ENCODE data around the gene C1QL4.
A peak's percentile ranks its signal among the peaks of the same experiment; 100 is the strongest.
"Not testable (repeated sequence)": the region's sequence is repeated elsewhere in the genome, so short reads cannot be mapped to it uniquely, and the experiment has no call there.

C1QL4 gene

DNA sequence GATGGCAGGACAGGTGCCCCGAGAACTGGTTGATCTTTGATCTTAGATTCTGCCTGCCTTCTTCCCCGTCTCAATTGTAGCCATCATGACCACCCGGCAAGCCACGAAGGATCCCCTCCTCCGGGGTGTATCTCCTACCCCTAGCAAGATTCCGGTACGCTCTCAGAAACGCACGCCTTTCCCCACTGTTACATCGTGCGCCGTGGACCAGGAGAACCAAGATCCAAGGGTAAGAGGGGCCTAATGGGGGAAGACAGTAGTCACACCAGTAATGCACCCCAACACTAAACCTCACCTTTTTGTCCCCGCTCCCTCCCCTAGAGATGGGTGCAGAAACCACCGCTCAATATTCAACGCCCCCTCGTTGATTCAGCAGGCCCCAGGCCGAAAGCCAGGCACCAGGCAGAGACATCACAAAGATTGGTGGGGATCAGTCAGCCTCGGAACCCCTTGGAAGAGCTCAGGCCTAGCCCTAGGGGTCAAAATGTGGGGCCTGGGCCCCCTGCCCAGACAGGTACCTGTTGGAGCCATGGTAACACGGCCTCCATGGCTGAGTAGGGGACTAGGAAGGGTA, 13.4 kb downstream of the C1QL4 start:
- Histone ChIP-seq H3K4me1 (ENCODE audit: control insufficient read depth, insufficient read depth, low read length) (peaks cover 11% of the 10 kb centered on the region), H3K27ac (ENCODE audit: insufficient read depth, low read depth, low read length, poor library complexity, severe bottlenecking) (no peak overlapping the region), H3K36me3 (ENCODE audit: control insufficient read depth, insufficient read depth, low read length) (peaks cover 23% of the 10 kb centered on the region), H3K9me3 (ENCODE audit: control insufficient read depth, low read length) (no peaks in the 10 kb centered on the region), H3K27me3 (ENCODE audit: control insufficient read depth, insufficient read depth, low read length, poor library complexity, severe bottlenecking) (no peaks in the 10 kb centered on the region), H3K4me3 (ENCODE audit: insufficient read depth, low read depth, low read length) (peak overlapping the region; percentile 74)
- 12 to 13% methylated on average over 19 of the region's 19 CpGs for WGBS, 2 experiments

DNA sequence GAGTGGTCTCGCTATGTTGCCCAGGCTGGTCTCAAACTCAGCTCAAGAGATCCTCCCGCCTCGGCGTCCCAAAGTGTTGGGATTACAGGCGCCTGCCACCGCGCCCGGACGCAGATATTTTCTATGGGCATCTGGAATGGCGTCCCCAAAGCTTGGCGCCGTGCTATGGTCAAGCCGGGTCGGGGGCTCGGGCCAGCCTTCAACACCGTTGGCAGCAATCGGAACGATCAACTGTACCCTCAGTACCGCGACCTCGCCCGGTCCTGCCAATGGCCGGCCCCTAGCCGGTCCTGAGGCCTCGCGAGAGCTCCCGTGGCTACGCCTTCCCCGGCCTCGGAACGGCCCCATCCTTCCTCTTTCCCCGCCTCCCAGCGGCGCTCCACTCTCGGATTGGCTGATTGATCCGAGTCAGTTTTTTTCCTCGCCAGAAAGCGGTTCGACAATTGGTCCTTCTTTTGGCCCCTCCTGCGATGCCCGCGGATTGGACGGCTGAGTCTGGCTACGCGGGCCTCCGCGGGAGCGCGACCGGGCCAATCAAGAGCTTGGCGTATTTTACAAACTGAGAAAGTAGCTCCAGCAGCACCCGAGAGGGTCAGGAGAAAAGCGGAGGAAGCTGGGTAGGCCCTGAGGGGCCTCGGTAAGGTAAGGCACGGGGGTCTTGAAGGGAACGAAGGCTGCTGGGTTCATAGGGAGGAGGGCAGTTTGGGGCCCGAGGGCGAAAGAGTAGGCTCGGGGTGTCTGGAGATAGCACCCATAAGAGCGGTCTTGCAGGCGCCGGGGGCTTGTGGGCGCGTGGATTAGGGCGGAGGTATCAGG, 14.1 kb downstream of the C1QL4 start, which contains the start of gene TROAP:
TROAP (plus strand) TSS at position 548 of the 816 bp plus-strand sequence. CDS start 354 bp downstream, outside the sequence.
- Histone ChIP-seq H3K36me3 (ENCODE audit: control insufficient read depth, insufficient read depth, low read length) (peaks cover 22% of the 10 kb centered on the region), H3K27ac (ENCODE audit: insufficient read depth, low read depth, low read length, poor library complexity, severe bottlenecking) (no peak within 1 kb of the TSS), H3K4me3 (ENCODE audit: insufficient read depth, low read depth, low read length) (peak within 1 kb of the TSS; percentile 74), H3K27me3 (ENCODE audit: control insufficient read depth, insufficient read depth, low read length, poor library complexity, severe bottlenecking) (no peaks in the 10 kb centered on the region), H3K4me1 (ENCODE audit: control insufficient read depth, insufficient read depth, low read length) (peaks cover 11% of the 10 kb centered on the region), H3K9me3 (ENCODE audit: control insufficient read depth, low read length) (no peaks in the 10 kb centered on the region)
- 1% methylated on average over 65 of the region's 65 CpGs for WGBS, 2 experiments

DNA sequence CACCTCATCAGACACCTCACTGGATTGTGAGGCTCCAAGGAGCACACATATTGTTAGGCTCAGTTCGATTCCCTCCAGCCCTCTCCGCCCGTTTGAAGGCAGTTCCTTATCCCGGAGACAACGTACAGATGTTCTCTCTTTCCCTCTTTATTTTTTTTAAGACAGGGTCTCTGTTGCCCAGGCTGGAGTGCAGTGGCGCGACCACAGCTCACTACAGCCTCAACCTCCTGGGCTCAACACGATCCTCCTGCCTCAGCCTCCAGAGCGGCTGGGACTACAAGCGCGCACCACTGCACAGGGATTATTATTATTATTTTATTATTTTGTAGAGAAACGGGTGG, 14.7 kb downstream of the C1QL4 start:
- Histone ChIP-seq H3K4me1 (ENCODE audit: control insufficient read depth, insufficient read depth, low read length) (peaks cover 11% of the 10 kb centered on the region), H3K9me3 (ENCODE audit: control insufficient read depth, low read length) (no peaks in the 10 kb centered on the region), H3K4me3 (ENCODE audit: insufficient read depth, low read depth, low read length) (peak overlapping the region; percentile 74), H3K27me3 (ENCODE audit: control insufficient read depth, insufficient read depth, low read length, poor library complexity, severe bottlenecking) (no peaks in the 10 kb centered on the region), H3K27ac (ENCODE audit: insufficient read depth, low read depth, low read length, poor library complexity, severe bottlenecking) (no peak overlapping the region), H3K36me3 (ENCODE audit: control insufficient read depth, insufficient read depth, low read length) (peaks cover 18% of the 10 kb centered on the region)
- 41 to 44% methylated on average over 11 to 12 of the region's 12 CpGs for WGBS, 2 experiments

DNA sequence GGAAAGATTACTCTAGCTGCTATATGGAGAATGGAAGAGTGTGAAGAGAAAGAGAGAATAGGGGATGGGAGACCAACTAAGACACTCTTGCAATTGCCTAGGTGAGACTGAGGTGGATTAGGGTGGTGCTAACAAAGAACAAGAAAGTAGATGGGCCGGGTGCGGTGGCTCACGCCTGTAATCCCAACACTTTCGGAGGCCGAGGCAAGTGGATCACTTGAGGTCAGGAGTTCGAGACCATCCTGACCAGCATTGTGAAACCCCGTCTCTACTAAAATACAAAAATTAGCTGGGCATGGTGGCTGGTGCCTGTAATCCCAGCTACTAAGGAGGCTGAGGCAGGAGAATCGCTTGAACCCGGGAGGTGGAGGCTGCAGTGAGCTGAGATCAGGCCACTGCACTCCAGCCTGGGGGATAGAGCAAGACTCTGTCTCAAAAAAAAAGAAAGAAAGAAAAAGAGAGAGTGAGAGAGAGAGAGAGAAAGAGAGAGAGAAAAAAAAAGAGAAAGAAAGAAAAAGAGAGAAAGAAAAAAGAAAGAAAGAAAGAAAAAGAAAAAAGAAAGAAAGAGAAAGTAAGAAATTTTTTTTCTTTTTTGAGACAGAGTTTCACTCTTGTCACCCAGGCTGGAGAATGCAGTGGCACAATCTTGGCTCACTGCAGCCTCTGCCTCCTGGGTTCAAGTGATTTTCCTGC, 16.4 kb downstream of the C1QL4 start:
- peaks cover 11% of the 10 kb centered on the region for H3K4me1 ChIP-seq (ENCODE audit: control insufficient read depth, insufficient read depth, low read length)
- not testable (repeated sequence) for H3K27ac ChIP-seq (ENCODE audit: insufficient read depth, low read depth, low read length, poor library complexity, severe bottlenecking); H3K9me3 ChIP-seq (ENCODE audit: control insufficient read depth, low read length); H3K27me3 ChIP-seq (ENCODE audit: control insufficient read depth, insufficient read depth, low read length, poor library complexity, severe bottlenecking); H3K4me3 ChIP-seq (ENCODE audit: insufficient read depth, low read depth, low read length); H3K36me3 ChIP-seq (ENCODE audit: control insufficient read depth, insufficient read depth, low read length)
- 88 to 92% methylated on average over 9 of the region's 9 CpGs for WGBS, 2 experiments

DNA sequence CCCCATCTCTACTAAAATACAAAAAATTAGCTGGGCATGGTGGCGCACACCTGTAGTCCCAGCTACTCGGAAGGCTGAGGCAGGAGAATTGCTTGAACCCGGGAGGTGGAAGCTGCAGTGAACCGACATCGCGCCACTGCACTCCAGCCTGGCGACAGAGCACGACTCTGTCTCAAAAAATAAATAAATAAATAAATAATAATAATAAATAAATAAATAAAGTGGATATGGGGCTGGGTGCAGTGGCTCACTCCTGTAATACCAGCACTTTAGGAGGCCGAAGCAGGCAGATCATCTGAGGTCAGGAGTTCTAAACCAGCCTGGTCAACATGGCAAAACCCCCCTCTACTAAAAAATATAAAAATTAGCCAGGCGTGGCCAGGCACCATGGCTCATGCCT, 19.9 kb downstream of the C1QL4 start:
- not testable (repeated sequence) for H3K27me3 ChIP-seq (ENCODE audit: control insufficient read depth, insufficient read depth, low read length, poor library complexity, severe bottlenecking); H3K4me1 ChIP-seq (ENCODE audit: control insufficient read depth, insufficient read depth, low read length); H3K9me3 ChIP-seq (ENCODE audit: control insufficient read depth, low read length); H3K36me3 ChIP-seq (ENCODE audit: control insufficient read depth, insufficient read depth, low read length); H3K27ac ChIP-seq (ENCODE audit: insufficient read depth, low read depth, low read length, poor library complexity, severe bottlenecking); H3K4me3 ChIP-seq (ENCODE audit: insufficient read depth, low read depth, low read length)
- WGBS, 2 experiments = 92 to 93% methylated on average over 6 of the region's 10 CpGs

DNA sequence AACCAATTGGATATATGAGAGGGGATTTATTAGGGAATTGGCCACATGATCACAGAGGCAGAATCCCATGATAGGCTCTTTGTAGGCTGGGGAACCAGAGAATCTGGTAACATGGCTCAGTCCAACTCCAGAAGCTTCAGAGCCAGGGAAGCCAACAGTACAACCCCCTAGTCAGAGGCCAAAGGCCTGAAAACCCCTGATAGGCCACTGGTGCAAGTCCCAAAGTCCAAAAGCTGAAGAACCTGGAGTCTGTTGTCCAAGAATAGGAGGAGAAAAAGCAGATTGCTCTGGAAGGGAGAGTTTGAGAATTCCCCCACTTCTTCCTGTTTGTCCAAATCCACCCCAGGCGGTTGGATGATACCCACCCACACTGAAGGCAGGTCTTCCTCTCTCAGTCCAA, 22.2 kb downstream of the C1QL4 start:
- Histone ChIP-seq H3K27ac (ENCODE audit: insufficient read depth, low read depth, low read length, poor library complexity, severe bottlenecking) (no peak overlapping the region), H3K9me3 (ENCODE audit: control insufficient read depth, low read length) (no peaks in the 10 kb centered on the region), H3K4me3 (ENCODE audit: insufficient read depth, low read depth, low read length) (no peak overlapping the region), H3K36me3 (ENCODE audit: control insufficient read depth, insufficient read depth, low read length) (no peaks in the 10 kb centered on the region), H3K4me1 (ENCODE audit: control insufficient read depth, insufficient read depth, low read length) (no peaks in the 10 kb centered on the region), H3K27me3 (ENCODE audit: control insufficient read depth, insufficient read depth, low read length, poor library complexity, severe bottlenecking) (no peaks in the 10 kb centered on the region)
- WGBS, 2 experiments = 86 to 95% methylated on average over 1 of the region's 1 CpG

DNA sequence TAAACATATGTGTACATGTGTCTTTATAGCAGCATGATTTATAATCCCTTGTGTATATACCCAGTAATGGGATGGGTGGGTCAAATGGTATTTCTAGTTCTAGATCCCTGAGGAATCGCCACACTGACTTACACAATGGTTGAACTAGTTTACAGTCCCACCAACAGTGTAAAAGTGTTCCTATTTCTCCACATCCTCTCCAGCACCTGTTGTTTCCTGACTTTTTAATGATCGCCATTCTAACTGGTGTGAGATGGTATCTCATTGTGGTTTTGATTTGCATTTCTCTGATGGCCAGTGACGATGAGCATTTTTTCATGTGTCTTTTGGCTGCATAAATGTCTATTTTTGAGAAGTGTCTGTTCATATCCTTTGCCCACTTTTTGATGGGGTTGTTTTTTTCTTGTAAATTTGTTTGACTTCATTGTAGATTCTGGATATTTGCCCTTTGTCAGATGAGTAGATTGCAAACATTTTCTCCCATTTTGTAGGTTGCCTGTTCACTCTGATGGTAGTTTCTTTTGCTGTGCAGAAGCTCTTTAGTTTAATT, 26.5 kb downstream of the C1QL4 start:
- WGBS, 2 experiments = 64% methylated on average over 1 of the region's 3 CpGs; no CpG with 5 or more reads in 1 of the 2 experiments
- not testable (repeated sequence) for H3K27ac ChIP-seq (ENCODE audit: insufficient read depth, low read depth, low read length, poor library complexity, severe bottlenecking); H3K9me3 ChIP-seq (ENCODE audit: control insufficient read depth, low read length); H3K27me3 ChIP-seq (ENCODE audit: control insufficient read depth, insufficient read depth, low read length, poor library complexity, severe bottlenecking); H3K4me3 ChIP-seq (ENCODE audit: insufficient read depth, low read depth, low read length); H3K4me1 ChIP-seq (ENCODE audit: control insufficient read depth, insufficient read depth, low read length); H3K36me3 ChIP-seq (ENCODE audit: control insufficient read depth, insufficient read depth, low read length)

DNA sequence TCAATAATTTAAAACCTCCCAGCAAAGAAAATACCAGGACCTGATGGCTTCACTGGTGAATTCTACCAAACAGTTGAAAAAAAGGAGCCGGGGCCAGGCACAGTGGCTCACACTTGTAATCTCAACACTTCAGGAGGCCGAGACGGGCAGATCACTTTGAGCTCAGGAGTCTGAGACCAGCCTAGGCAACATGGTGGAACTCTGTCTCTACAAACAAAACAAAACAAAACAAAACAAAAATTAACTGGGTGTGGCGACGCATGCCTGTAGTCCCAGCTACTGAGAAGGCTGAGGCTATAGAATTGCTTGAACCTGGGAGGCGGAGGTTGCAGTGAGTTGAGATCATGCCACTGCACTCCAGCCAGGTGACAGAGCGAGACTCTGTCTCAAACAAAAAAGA, 27.6 kb downstream of the C1QL4 start:
- Histone ChIP-seq H3K4me3 (ENCODE audit: insufficient read depth, low read depth, low read length) (no peak overlapping the region), H3K27me3 (ENCODE audit: control insufficient read depth, insufficient read depth, low read length, poor library complexity, severe bottlenecking) (peaks cover 6% of the 10 kb centered on the region), H3K9me3 (ENCODE audit: control insufficient read depth, low read length) (no peaks in the 10 kb centered on the region), H3K4me1 (ENCODE audit: control insufficient read depth, insufficient read depth, low read length) (no peaks in the 10 kb centered on the region), H3K36me3 (ENCODE audit: control insufficient read depth, insufficient read depth, low read length) (no peaks in the 10 kb centered on the region), H3K27ac (ENCODE audit: insufficient read depth, low read depth, low read length, poor library complexity, severe bottlenecking) (no peak overlapping the region)
- 82 to 89% methylated on average over 7 of the region's 7 CpGs for WGBS, 2 experiments

DNA sequence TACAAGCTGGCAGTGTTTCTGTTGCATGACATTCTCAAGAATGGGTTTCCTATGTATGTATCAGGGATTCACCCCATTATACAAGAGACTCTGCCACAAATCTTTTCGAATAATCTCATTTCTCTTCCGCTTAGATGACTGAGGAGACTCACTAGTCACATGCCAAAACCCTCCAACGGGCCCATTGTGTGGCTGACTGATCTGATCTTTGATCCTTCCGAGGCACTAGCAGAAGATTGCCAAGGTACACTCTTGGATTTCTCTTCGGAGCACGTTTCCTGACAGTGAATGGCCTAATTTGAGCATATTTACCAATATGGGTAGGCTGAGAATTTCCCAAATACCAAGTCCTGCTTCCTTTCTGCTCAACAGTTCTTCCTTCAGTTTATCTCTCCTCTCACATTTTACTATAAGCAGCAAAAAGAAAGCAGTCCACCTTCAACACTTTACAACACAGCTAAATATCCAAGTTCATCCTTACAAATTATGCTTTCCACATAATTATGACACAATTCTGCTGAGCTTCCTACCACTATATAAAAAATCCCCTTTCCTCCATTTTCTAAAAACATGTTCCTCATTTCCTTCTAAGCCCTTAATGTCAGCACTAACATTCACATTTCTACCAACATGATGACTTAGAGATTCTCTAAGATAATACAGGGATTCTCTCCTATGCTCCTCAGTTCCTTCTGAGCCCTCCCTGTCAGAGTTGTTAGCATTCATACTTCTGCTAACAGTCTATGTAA, 31.1 kb downstream of the C1QL4 start:
- Histone ChIP-seq H3K9me3 (ENCODE audit: control insufficient read depth, low read length) (no peaks in the 10 kb centered on the region), H3K27ac (ENCODE audit: insufficient read depth, low read depth, low read length, poor library complexity, severe bottlenecking) (no peak overlapping the region), H3K4me1 (ENCODE audit: control insufficient read depth, insufficient read depth, low read length) (no peaks in the 10 kb centered on the region), H3K27me3 (ENCODE audit: control insufficient read depth, insufficient read depth, low read length, poor library complexity, severe bottlenecking) (peaks cover 18% of the 10 kb centered on the region), H3K4me3 (ENCODE audit: insufficient read depth, low read depth, low read length) (no peak overlapping the region), H3K36me3 (ENCODE audit: control insufficient read depth, insufficient read depth, low read length) (no peaks in the 10 kb centered on the region)
- WGBS, 2 experiments = 86 to 87% methylated on average over 6 of the region's 6 CpGs
